Prostate gland (tissue), 2 donors: ENCODE data around the gene C3orf20.

ENCODE experiments used
- CTCF ChIP-seq, 4 experiments: fragments of 200-600 bp in 2 of 4; fragments of 450-650 bp in 2 of 4; sonication (generic) in 2 of 4; IDR thresholded peaks; 1 replicate in 3 of 4; 2 replicates in 1 of 4; pipeline ENCODE4 v1.5.1; 2016 to 2019; ENCODE audit warnings: antibody characterized with exemption in 4 of 4, mild to moderate bottlenecking in 2 of 4, moderate library complexity in 2 of 4
- POLR2A ChIP-seq: fragments of 450-650 bp; IDR thresholded peaks from one replicate; pipeline ENCODE4 v1.6.1; 2016; ENCODE audit warnings: antibody characterized with exemption, mild to moderate bottlenecking
- POLR2AphosphoS5 ChIP-seq: sonication (generic); formaldehyde crosslinking; IDR thresholded peaks from one replicate; pipeline ENCODE4 v1.6.1; 2017; ENCODE audit warnings: antibody characterized with exemption

GRCh38 chr3:14788644-14789043 is 113.7 kb downstream of the C3orf20 start:
- TF ChIP-seq POLR2A (no peak), CTCF (IDR thresholded peaks at IDR 0.05) (no peak), POLR2AphosphoS5 (no peak)
